Activated gamma-delta T cell (primary cell): ENCODE results near the gene TRAM2.

ENCODE experiments used
- DNase-seq: peaks from one replicate; lab custom pipeline; 2025; lab: John Stamatoyannopoulos, UW

TRAM2 gene

DNA sequence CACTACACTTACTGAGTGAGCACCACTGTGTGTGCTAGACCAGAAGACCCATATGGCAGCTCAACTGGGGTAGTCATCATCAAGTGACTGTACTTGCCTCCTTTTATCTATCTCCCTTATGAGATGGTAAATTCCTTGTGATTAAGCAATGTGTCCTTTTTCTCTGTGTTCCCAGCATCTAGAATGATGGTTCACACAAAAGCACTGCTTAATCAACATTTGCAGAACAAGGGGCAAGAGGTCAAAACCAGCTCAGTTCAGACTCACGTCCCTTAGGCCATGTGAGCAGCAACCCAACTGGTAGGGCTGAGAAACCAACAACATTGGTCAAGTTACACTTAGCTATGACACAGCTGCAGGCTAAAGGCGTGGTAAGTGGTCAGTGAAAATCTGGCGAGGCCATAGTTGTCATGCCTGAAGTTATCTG, 10.0 kb downstream of the TRAM2 start:
- no peak for DNase-seq

DNA sequence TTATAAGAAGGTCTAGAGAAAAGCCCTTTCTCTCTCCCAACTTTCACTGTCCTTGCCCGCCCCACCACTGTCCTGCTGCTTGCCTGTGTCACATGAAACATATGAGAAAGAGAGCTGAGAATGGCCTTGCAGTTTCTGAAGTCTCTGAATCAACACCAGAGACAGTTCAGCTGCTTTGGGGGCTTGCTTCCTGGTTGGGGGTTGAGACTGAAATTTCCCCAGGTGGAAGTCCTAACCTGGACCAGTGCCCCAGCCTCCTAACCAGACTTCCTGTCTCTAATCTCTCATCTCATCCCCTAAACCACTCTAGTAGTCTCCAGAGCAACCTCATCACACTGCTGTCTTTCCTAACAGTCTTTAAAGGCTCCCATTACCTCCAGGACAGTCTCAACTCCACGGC, 10.7 kb downstream of the TRAM2 start:
- no peak for DNase-seq

DNA sequence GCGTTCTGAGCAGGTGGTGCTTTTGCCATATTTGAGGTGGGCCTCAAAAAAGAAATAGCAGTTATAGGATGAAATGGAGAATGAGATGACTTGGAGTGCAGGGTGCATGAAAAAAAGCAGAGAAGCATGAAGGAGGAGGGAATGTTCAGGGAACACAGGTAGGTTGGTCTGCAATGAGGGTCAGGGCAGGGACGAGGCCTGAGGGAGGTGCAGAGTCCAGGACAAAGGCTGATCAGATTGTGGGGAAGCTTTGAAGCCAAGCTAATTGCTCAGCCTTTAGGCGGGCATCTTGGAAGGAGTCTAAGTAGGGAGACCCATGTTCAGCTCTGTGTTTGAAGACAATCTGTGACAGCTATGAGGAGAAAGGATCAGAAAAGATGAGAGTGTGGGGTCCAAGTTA, 12.0 kb downstream of the TRAM2 start:
- no peak for DNase-seq

DNA sequence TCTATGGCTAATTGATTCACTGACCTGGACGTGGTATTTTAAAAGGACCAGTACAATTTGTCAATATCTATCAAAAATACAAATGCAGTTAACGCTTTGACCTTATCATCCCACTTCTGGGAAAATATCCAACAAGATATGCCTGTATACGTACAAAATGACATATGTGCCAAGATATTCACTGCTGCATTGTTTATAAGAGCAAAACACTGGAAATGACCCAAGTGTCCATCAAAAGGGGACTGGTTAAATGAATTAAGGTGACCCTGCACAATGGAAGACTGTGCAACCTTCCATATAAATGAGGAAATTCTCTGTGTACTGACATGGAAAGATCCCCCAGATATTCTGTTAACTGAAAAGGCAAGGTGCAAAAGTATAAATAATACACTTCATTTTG, 13.9 kb downstream of the TRAM2 start:
- no peak for DNase-seq

DNA sequence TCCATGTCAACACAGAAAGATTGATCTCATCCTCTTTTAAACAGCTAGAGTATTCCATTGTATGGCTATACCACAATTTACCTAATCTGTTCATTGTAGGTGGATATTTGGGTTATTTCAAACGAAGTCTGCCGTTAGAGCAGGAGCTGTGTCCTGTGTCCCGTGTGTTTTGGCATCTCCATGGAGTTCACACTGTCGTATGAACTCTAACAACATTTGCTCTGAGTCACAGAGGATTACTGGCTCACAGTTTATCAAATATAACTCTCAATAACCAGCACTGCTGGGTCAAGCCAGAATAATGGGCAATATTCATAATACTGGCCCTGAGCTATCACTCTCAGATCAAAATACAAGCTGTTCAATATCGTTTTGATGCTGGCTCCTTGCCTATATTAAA, 16.4 kb downstream of the TRAM2 start:
- no peak for DNase-seq

DNA sequence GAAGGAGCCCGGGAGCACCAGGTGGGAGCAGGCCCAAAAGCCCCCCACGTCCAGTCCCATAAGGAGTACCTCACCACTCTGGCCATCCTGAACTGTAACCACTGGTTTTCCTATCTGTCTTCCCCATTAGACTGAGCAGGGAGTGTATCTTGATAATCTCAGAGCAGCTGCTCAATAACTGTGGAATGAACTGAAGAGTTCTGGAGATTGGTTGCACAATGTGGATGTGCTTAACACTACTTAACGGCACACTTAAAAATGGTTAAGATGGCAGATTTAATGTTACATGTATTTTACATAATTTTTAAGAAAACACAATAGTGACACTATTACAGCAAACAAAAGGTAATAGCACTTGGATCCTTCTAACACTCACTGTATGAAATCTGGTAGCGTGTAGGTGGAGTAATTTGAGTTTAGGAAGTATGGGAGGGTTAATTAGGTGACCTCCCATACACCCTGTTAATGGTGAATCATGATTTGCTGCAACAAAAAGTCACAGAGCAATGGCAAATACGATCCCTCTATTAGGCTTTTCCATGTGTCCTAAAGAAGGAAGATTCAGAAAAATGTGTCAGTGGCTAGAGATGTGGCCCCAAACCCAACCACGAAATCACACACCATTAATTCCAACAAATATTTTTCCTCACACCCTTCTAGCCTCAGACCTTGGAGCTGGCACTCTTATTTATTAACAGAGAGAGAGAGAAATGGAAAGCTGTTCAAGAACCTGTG, 18.4 kb downstream of the TRAM2 start:
- DNase-seq: no peak

DNA sequence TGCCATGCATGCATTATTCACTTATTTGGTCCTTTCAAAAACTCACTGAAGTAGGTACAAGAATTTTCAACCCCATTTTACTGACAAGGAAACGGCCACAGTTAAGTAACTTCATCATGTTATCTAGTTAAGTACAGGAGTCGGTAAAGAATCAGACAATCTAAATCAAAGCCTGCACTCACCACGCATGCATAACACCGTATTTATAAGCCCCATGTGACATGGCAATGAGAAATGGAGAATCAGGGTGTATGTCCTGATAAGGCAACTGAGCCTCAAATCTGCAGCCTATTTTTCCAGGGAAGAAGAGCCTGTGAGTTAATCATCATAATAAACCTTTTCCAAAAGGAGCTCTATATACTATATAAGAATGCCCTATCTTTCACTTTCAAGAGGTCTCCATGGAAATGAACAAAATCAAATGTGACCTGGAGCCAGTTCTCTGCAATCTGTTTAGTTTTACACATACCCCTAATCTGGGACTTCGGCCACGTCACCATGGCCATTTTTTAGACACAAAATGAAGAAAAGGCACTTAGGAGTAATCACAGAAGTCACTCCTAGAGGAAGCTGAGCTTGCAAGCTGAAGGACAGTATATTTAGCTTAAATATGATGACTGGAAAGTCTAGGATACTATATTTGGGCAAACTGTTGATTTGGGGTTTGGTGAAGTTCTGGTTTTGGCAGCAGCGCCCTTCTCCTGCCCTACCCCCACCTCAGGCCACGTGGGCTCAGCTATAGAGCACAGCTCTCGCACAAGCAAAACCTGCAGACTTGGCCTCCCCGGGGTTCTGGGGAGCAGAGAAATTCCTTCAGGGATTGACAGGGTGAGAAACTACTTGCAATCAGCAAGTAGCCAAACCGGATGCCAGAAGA, 19.2 kb downstream of the TRAM2 start:
- no peak for DNase-seq

DNA sequence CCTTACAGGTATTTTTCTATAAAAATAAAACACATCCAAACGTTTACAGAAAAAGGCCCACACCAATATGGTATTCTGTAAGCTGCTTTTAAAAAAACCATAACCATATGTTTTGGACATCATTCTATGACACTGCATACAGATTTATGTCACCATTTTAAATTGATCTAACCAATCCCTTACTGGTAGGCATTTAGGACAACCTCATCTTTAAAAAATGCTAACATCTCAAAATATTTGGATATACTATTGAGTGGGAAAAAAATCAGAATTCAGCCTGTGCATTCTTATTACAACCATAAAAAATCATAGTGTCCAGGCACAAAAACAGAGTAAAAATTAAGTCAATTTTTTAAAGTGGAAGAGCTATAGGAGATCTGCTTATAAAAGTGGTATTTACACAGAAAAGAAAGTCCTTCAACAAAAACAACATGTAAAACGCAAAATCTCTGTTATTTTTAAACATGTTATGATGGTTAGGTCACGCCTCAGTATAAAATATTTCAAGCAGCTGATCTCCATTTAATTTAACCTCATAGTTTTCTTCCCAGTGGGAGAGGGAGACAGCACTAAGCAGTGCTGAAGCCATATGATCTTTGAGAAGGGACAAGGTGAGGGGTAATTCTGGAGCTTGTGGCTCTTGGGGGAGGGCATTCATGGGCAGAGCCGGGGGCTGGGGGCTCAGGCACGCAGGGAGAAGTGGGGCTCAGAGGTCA, 21.2 kb downstream of the TRAM2 start:
- no peak for DNase-seq

DNA sequence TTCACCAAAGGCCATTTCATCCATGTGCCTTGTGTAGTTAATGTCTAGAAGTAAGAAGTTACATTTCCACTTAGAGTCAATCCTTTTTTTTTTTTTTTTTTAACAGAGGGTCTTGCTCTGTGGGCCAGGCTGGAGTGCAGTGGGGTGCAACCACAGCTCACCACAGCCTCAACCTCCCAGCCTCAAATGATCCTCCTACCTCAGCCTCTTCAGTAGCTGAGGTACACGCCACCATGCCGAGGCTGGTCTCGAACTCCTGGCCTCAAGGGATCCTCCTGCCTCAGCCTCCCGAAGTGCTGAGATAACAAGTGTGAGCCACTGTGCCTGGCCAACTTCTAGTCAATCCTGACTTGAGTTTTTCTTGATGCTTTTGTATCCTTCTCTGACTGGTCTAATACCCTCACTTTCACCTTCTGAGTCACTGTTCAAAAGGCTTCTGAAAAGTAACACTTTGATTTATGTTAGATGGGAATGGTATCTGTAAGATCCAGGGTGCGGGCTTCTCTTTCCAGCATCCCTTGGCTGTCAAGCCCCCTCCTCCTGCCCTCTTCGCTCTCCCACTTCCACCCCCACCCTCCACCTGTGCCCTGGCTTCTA, 22.1 kb downstream of the TRAM2 start:
- no peak for DNase-seq

DNA sequence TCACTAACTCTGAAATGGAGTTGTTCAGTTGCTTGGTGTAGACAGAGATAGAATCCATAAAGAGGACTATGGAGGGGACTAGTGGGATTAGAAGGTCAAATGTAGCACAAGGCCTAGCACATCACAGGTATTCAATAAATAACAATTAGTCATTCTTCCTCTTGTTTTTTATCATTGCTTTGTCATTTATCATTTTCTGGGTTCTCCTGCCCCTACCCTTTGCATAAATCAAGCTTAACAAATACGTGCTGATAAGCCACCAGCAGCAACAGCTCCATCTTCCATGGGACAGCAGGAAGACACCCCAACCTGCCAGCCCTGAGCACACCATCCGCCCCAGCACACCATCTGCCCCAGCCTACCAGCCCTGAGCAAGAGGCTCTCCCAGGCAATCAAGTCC, 23.1 kb downstream of the TRAM2 start:
- no peak for DNase-seq

DNA sequence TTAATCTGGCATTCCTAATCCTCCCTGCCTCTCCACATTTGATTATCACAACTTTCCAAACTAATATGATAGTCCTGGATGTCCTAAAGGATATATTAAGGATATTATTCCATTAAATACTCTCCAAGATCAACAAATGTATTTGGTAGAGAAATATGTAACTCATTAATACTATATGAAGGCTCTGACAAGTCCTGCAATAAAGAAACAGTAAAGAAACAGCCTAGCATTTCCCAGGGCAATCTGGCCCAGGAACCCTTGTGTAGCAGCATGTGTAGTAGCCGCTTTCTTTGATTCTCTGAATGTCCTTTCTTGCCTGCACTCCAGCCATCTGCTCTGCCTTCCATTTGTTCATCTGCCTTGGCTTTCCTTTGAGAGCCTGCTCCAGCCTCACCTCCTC, 23.7 kb downstream of the TRAM2 start:
- DNase-seq: no peak

DNA sequence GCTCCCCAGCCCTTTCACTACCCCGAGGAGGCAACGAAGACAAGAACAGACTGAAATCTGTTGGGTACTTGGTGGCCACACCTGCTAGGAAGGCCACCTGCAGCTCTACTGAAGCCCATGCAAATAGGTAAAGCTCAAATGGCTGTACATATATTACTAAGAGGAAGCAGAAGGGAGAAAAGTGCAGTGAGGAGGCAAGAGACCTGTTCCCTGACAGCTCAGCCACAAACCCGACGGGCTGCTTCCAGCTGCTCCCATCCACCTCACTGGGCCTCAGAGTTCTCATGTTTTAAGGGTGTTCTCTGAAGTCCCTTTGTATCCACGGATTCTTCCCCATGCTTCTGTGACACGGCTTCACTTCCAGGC, 24.6 kb downstream of the TRAM2 start:
- DNase-seq: no peak

DNA sequence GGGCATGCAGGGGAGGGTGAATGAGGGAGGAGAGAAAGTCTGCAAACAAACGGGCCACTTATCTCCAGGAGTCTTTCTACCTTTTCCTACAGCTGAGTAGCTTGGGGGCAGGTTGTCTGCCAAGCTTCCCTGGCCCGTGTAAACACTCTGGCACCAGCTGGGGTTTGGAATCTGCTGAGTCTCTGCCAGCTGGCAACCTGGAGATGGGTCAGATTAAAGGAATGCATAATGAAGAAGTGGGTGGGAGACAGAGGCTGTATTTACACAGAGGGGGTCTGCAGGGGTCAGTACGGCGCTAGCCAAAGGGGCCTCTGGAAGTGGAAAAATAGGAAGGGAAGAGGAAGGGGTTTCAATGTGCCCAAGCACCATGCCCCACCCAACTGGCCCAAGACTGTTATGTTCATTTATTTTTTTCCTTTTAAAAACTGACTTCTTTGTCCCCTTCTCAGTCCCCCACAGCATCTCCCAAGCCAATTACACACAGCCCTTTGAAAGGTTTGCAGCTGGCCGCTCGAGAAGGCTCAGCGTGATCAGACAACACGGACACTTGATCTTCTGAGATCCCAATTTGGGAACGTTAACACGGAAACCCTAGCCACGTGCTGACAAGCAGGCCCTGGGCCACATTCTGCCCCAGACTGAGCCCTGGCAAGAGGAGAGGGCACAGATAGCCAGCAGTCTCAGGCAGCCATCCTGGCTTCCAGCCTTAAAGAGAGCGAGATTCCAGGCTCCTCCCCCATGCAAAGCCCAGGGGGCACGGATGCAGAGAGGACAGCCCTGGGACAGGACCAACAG, 25.2 kb downstream of the TRAM2 start:
- no peak for DNase-seq

DNA sequence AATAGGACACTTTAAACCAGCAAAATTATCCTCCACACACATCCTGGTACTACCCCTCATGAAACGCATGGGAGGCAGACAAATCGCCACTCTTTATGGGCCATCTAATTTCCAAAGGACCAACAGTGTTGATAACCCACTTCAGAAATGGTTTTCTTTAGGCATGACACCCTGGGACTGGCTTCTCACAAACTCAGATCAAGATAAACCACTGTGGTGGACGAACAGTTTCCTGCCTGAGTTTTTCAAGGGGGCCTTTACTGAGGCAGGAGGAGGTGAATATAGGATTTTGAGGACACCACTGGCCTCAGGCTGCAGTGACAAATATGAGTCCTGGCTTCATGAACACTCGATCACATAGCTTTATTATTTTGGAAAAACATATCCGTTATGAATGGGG, 26.0 kb downstream of the TRAM2 start:
- DNase-seq: no peak

DNA sequence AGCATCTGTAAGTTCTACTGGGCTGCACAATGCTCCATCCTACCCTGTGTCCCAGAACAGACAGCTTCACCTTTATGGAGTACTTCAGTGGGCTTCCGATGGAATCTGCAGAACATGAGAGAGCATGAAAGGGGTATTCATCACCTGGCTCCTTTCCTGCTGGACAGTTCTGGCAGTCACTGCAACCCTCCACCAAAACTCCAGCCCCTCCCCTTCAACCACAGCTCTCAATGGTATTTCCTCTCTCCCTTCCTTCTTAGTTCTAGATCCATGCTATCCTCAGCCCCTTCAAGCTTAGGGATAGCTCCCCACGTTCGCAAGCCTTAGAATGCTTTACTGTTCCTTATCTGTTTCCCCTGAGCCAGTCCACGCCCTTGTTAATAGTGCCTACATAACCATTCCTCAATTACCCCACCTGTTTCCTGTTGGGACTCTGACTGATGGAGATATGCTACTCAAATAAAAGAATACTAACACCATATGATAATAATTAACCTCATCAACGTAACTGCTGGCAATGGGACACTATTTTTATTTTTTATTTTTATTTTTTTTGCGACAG, 26.8 kb downstream of the TRAM2 start:
- DNase-seq: no peak

DNA sequence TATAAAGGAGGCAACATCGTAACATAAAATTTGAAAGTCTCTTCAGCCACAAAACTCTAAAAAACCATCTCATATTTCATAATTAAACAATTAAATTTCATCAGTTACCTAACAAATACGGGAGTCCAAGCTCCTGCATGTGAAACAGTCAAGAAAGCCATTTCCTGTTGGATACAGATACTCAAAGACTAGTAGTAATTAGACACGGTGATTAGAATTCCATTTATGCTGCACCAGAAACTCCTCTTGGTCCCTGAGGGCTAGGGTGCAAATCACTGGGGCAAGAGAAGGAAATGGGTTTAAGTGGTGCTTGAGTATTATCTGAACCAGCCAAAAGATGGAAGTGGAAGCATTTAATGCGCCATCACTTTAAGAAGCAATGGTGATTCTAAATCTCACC, 27.4 kb downstream of the TRAM2 start:
- DNase-seq: no peak

DNA sequence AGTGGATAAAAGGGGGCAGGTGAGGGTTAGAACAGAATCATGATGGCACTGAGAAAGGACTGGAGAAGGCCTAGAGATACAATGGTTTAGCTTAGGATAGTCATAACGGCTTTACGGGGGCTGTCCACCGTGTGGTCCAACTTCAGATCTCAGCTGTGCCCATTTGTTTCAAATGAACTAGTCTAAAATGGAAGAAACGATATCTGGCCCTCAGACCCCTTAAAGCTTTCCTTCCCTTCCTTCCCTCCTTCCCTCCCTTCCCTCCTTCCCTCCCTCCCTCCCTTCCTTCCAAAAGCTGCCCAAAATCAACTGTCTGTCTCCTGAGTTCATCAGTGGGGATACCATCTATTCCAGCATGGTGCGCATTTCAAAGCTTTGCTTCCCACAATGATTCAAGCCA, 27.9 kb downstream of the TRAM2 start:
- DNase-seq: no peak

DNA sequence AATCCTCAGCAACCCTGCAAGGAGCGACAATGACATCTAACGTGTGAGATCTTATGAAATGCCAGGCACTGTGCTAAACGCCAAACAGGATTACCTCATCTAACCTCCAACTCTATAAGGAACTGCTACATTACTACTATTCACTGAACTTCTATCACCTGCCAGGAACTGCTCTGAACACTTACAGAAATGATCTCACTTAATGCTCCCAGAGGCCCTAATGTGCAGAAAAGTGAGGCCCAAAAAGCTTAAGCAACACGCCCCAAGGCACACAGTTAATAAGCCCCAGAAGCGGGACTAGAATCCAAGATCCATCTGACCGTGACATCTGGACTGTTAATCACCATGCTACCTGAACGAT, 28.5 kb downstream of the TRAM2 start:
- no peak for DNase-seq

DNA sequence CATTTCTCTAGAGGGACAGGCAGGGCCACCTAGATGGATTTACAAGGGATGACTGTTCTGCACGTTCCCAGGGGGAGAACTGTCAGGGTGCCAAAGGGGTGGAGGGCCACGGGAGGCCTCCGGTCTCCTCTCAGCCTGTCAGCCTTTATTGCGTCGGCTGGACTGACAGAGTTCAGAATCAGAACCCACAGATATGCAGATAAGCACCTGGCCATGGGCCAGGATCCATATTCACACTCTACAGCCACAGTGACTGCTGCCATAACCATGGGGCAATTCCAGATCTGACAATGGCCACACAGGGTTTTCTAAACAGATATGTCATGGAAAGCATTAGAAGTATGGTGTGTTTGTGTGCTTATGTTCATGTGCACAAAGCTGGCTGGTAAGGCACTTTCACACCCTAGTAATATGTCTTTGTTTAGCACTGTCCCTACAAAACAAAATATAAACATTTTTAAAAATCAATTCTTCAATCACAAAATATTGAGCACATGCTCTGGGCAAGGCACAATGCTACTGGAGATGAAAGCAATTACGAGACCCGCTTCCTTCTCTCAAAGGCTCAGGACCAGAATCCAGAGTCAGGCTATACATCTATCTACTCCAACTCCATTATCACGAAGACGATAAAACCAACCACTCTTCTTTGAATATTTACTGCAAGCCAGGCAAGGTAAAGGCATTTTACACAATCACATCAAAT, 29.1 kb downstream of the TRAM2 start:
- DNase-seq: no peak

DNA sequence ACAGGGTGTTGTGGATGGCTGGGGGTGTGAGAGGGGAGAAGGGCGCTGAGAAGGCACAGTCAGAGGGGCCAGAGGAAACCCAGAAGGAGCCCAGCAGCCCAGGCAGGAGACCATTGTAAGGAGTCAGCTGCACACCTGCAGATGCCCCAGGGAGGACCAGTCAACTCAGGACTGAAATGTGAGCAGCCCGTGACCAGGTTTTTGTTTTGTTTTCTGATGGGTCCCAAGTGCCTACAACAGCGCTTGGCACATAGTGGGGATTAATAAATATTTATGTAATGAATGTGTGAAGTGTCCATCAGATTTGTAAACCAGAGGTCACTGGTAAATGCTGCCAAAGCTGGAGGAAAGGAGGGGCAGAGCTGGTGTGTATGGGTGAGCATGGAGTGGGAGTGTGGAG, 30.2 kb downstream of the TRAM2 start:
- no peak for DNase-seq

DNA sequence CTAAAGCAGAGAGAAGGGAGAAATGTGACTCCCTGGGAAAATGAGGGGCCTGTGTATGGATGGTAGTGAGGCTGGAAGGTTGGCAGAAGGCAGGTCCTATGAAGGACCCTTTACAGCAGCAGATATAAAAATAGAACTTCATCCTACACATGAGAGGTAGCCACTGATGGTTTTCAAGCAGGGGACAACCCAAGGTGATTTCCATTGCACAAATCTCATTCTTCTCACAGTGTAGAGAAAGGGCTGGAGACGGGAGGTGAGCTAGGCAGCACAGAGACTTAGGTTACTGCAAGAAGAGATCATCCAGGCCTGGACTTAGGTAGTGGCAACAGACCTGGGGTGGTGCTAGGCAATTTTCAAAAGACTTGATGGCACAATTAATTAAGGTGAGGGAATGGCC, 30.7 kb downstream of the TRAM2 start:
- no peak for DNase-seq
